Measurements from ENCODE around the gene CEPT1.

Gene CEPT1

DNA sequence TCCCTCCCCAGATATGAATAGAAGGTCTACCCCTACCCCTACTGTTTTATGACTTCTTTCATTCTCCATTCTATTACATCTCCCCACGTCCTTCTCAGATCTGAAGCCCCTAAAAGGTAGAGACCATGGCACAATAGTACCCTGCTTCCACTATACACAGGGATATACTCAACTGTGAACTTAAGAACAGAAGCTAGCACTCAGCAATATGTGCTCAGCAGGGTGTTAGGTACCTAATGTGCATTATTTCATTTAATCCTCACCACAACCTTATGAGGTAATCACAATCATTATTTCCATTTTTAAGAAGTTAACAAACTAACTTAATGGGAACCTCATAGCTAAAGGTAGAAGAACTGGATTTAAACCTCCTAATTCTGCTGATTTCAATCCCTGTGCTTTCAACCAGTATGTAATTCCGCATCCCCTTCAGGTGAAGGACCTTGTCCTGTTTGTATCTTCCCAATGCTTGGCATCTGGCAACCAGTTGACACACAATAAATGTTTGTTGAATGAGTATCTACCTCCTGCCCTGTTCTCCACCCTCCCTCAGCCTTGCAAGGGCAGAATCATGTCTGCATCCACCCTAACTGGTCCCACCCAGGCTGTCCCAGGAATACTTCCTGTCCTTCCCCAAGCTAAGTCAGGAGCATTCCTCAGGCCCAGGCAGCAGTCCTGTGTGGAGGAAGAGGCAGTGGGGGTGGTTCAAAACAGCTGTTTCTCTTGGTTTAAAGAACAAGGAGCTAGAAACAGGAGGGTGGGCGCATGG, 53.9 kb downstream of the CEPT1 start:
- no peak for DNase-seq

DNA sequence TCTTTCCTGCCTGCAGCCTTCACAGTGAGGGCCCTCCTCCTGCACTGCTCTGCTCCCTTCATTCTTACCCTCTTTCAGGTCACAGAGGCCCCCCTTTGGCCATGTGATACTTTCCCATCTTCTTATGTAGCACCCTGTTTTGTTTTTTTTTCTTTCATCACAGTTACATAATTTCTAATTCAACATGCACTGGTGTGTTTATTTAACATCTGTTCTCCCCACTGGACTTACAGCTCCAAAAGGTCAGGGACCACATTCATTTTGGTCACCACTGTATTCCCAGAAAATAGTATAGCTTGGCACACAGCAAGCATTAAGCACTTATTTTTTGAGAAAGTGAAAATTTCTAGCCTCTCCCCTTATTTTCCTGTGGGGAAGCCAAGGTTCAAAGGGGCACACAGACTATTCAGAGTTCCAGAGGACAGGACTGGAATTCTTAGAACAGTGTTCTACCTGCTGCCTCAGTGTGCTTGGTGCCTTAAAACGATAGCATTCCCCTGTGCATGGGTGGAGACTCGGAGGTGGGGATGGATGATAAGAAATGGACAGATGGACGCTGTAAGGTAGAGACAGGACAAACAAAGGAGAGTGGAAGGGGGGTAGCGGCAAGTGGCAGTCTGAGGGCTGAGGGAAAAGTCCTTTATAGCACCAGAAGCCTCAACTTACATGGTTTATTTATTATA, 55.1 kb downstream of the CEPT1 start:
- DNase-seq, result no peak

DNA sequence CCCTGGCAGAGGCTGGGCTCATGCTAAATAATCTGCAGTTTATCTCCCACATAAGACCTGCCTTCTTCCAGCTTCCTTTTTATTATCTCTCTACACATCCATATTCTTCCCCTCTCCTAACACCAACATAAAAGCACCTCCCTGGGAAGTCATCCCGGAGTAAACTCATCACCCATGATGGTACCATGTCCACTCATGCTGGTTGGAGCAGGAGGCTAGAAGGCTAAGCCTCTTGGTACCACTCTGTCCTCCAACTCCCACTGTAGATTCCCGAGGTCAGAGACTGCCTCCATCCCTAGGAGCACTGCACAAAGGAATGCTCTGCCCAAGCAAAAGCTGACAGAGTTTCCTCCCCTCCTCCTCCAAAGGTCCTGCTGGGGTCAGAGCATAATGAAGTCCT, 56.2 kb downstream of the CEPT1 start:
- DNase-seq, result no peak

DNA sequence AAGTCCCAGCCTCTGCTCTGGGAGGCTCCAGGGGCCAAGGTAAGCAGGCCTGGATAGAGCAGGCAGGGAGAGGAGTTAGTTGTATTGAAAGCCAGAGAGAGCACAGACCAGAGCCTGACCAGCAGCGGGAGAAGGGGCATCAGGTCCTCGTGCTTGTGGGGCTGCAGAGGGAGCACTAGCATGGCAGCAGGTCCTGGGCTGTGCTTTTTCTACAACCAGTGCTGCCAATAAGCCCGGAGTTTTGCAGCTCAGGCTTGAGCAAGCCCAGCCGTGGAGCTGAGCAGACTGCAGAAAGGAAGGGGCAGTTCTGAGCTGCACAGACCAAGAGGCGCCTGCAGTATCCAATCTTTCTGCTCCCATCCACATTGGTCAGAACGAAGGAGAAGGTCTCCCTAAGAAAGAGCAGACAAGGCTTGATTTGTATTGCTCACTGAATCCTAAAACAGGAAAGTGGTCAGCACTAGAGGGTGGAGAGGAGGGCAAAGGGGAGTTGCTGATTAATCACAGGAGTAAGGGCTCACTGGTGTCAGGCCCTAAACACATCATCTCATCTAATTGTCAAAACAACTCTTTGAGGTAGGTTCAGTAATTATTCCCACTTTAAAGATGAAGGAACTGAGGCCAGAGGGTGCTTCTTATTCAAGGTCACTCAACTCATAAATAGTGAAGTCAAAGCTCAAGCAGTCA, 57.7 kb downstream of the CEPT1 start:
- peak; percentile 70 for DNase-seq

DNA sequence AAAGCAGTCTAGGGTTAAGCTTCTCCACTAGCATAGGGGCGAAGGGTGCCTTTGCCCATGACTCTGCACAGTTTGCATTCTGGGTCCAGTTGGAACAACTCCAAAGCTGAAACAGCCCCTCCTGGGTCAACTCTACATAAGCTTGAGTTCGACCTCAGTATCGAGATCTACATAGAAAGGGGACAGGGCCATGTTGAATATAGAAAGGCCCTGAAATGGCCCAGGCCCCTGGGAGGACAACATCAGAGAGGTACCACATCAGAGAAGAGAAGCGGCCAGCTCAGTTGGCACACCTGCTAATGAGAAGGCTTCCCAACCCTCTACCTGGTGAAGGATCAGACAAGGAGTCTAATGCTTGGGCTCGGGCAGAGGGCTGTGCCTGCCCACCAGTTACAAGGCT, 58.8 kb downstream of the CEPT1 start:
- no peak for DNase-seq

DNA sequence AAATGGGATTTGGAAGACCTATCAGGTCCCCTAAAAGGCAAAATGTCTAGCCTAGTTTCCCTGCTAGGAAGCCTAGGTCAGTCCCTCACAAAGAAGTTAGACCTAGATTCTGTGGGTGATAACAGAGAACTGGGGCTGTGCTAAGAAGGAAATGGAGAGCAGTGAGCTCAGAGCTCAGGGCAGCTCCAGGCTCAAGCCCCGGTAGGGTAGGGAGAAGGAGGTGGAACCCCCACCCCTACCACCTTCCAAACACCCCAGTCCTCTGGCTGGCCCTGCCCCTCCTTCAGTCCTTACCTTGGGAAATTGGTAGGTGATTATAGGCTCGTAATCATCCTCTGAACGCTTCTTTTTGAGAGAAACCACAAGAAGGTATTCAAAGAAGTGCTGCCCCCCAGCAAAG, 59.3 kb downstream of the CEPT1 start:
- no peak for DNase-seq

DNA sequence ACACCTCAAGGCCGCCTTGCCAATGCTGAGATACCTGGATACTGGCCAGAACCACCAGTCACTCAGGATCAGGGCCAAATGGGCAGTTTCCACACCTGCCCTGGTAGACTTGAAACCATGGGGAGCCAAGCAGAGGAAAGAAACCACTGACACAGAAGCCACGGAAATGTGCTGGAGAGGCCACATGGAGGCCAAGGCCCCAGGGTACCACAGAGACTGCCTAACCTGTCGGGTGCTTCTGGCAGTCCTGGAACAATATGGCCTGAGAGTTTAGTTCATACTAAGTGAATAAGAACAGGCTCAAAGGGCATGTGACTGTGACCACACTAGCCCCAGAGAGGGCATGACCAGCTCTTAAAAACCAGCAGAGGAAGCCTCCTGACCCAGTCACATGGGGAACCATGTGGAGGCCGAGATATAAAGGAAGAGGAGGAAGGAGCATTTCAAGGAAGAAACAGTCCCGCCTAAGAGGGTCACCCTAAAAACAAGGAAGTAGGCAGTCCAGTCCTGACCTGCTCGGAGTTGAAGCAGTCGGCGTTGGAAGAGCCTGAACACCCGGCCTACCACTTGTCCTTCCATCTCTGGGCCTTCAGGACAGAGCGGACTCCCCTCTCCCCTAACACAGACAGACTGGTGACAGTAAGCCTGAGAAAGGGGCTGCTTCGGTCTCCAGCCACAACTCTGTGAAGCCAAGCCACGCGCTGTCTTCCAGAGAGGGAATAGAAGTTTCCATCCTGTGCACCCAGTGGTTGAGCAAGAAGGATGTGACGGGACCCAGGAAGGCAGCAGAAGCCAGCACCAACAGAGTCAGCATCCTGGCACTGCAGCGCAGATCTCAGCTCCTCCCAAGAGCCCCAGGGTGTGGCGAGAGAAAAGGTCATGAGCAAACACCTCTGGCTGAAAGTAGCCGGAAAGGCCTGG, 60.1 kb downstream of the CEPT1 start, which contains the start of gene DENND2D:
Gene DENND2D, minus strand, starts transcription at position 766 of the 921 bp plus-strand sequence. Its CDS starts 187 bp downstream, at position 579.
- DNase-seq, result peak; percentile 60

DNA sequence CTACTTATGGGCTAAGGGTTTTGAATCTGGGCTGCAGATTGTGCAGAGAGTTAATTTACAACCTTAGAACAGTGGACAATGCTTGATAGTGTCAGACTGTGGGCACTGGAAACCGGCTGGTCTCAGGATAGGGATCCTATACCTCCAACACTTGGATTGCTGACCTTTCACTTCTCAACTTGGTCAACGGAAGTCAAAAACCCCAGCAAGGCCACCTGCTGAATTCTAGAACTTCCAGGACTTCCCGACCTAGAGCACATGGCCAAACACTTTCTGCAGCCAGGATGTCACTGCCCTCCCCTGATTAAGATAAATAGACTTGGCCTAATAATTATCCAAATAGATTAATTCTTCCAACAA, 60.8 kb downstream of the CEPT1 start:
- DNase-seq, result no peak

DNA sequence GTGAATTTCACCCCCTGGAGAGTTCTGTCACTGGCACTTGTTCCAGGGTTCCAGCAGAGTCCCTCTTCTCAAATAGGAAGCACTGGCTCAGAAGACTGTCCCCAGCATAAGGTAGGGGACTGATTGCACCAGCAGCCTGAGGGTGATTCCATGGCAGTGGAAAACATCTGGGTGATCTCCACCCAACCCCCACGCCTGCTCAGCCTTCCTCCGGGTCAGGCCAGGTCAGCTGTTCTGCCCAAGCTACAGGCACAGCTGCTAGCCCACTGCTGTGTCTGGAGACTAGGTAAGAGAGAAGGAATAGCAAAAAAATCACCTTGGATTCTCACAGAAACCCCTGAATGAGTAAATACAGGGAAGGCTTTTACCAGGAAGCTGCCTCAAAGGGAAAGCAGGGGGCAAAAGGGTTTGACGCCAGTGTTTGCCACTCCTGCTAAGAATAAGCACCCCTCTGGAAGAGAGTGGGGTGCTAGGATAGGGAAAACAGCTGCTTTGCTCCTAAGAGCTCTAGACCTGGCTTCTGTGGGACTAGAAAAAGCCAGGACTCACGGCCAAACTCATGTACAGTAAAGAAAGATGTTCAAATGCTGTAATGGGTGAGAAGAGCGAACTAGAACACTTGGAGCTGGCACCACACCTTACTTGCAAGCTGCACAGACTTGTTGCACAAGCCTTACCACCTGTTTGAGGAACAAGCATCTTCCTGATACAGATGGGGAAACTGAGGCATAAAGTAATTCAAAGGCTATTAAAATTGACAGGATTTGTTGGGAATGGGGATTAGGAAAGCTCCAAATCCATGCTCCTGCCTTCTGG, 61.5 kb downstream of the CEPT1 start:
- no peak for DNase-seq

DNA sequence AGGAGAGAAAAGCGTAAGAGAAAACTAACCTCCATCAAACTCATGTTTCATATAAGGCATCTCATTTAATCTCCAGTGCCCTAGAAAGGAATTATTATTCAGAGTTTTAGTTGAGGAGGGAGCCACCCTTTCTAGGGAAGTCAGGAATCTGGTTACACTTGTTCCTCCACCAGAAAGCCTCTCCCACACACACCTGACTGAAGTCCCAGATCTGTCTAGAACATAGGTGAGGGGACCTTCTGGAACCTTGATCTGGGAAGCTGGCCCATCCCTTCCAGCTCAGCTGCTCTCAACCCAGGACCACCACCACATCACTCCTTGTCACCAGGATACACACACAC, 62.3 kb downstream of the CEPT1 start:
- DNase-seq, result no peak

DNA sequence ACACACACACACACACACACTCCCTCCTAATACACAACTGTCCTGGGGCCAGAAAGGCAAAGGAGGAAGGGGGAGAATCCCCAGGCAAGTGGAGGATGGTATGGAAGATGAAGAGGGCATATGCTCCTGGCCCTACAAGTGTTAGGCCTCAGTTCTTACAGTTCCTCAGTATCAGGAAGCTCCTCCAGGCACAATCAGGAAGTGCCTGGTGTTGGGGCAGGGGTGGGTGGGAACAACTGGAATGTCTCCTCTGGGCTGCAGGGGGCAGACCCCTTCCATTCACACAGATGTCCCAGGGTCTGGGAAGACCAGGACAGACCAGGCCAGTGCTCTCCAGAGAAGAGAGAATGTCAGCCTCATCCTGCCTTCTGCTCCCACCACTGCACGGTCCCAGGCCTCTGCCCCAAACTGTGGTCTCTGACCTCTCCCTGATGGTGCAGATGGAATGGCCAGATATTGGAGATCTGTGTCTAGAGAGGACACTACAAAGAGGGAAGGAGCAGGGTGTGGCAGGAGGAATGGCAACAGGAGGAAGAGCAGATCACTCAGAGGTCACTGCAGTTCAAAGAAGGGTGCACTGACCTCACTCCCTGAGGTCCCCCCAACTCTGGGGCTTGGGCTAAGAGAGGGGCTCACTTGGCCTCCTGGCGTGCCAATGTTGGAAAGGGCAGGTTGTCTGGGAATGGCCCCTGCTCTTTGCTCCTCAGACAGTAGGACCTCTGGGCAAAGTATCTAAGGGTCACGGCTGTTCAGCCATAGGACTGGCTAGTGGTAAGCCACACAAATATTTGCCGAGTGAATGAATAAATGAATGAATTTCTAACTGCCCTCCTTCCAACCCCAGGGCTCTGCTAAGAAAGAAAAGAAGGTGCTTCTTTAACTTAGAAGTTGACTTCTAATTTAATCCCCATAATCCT, 62.9 kb downstream of the CEPT1 start:
- no peak for DNase-seq

DNA sequence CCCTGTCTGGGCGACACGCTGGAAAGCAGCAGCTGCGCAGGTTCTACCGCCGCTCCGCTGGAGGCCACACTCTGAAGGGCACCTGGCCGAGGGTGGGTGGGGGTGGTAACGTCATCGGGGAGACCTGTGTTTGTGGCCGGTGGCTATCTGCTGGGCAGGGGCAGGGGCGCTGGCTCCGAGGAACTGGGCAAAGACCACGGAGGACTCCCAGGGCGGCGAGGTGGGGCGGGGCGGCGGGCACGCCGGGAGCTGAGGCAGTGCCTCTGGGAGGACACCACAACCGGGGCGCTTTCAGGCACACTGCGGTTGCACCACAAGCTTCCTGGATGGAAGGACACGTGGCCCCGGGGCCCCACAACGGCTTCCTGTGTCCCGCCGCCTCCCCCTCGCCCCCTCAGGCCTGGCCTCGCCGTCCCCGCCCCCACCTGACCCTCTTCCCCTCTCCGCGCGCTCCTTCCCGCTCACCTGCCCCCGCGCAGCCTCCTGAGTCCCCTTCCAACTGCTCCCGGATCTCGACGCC, 63.7 kb downstream of the CEPT1 start:
- DNase-seq, result peak; percentile 90

DNA sequence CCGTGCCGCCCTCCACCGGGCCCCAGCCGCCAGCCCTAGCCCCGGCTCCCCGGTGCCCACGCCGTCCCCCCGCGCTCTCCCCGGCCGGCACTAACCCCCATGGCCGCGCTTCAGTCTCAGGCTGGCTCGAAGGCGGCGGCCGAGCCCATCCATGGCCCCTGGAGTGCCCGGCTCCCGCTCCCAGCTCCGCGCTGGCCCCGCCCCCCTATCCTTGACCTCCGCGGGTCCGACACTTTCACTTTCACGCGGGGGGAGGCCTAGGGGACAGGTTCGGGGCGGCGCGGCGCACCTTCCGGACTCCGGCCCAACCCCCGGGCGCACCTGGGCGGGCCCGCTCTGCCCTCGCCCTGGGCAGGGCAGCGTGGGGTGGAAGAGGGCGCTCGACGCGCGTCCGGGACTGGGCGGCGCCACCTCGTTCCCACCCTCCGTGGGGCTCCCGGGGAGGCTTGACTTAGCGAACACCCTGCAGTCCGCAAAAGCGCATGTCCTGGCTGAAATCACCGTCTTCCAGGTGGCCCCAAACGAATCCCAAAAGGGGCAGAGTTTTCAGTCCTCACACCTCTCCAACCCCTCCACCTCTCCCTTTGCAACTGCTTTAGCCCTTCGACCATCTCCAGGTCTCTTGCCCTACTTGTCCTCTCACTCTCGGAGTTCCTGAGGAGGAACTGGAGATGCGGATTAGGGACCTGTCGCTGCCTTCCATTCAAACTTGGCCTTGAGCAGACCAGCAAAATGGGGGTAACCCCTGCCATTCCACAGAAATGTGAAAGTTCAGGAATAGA, 64.4 kb downstream of the CEPT1 start:
- DNase-seq, result peak; percentile 85

DNA sequence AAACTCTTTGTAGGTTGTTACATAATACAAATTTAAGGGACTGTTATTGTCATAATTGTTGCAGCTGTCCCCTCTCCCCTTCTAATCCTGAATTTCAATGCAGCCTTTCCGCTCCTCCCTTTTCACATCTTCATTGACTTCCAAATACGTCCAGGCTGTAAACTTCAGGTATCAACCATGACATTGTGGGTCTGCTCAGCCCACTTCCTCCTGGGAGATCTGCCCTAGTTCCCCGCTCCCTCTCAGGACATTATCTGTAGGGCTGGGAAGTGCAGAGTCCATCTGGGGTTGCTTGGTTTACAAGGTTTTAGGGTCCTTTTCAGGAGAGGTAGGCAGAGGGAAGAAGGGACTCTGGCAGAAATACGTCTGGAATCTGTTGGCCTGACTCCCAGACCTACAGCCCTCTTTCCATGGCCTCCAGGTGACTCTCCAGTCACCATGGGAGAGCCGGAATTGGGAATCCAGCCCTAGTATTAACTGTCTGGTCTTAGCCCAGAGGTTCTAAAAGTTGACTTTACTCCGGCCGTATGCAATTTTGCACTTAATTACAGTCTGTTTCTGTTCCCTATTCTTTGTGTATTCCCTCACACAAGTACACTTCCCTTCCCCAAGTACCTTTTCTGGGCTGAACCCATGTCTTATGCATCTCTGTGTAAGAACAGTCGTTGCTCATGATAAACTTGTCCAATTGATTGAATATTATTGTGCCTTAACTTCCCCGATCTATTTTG, 65.1 kb downstream of the CEPT1 start:
- DNase-seq, result no peak

DNA sequence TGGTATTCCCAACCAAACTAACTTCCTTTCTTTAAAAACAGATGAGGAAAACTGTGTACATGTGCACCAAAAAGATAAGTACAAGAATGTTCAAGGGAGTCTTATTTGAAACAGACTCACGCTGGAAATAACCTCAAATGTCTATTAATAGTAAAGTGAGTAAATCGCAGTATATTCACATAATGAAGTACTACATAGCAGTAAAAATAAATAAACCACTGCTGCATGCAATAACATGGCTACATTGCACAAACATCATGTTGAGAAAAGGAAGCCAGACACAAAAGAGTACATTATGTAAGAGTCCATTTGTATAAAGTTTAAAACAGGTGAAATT, 65.7 kb downstream of the CEPT1 start:
- no peak for DNase-seq

DNA sequence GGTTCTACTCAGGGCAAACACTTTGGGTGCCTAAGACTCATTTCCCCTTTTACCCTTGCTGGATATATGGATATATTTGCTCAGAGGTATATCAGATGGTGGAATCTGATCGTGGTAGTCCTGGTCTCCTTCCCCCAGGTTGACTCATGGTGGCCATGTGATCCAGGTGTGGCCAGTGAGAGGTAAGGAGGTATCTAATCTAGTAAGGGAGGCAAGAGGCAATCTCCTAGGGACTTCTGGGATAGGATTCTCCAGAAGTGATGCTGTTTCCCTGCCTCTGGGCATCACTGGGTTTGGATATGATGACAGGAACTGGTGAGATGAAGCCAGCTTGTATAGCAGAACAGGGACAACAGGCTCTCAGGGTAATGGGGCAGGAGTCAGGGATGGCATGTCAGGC, 68.9 kb downstream of the CEPT1 start:
- no peak for DNase-seq

DNA sequence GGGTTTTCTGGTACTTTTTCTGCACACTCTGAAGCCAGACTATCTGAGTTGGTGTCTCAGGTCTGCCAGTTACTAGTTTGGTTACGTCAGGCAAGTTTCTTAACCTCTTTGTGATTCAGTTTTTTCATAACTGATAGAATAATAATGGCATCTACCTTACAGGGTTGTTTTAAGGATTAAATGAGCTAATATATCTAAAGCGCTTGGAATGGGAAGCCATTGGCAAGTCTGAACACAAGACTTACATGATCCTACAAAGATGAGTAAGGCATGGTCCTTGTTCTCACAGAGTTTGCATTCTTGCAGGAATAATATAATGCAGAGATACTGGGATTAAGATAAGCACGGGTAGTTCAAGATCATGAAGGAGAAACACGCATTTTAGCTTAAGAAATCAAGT, 69.6 kb downstream of the CEPT1 start:
- DNase-seq, result no peak

DNA sequence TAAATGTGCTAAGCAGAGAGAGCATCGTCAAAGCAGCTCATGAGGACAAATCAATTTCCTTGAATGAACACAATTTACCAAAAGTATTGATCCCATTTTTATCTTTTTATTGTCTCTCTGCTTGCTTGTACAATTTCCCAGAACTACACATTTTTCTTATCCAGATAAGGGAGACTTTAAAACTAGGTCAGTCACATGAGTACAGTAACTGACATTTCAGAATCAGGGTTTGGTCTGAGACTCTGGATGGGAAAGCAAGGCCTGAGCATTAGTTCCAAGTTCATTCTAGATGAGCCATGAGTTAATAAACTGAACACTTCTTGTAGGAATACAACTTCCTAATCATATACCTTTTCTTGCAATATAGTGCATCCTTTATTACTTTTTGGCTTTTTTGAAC, 71.9 kb downstream of the CEPT1 start:
- no peak for DNase-seq

DNA sequence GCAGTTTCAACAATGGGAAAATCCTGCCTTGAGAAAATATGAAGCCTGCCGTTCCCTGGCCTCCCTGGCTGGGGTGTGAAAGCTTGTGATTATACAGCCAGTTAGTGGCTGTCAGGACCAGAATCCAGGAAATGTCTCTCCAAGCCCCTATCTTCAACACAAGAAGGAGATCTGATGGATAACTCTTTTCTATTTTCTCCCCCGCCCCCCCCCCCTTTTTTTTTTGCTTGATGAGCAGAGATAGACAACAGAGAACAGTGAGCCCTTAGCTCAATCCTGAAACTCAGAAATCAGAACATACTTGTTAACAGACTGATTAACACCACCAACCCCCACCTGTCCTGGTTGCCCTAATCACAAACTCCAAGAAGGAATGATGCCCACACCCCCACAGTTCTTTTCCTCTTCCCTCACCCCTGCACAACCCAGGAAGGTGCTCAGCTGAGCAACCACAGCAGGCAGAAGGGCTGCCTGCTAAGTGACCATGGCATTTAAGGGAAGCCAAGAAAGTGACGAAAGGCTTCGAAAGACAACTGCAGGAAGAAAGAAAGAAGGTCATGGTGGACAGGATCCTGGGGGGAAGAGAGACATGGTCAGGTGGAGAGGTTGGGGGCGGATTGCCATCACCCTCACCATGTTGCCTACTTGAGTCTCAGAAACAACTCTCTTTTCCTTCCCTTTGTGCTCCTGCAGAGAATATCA, 72.8 kb downstream of the CEPT1 start:
- DNase-seq, result no peak
